GM21737 (cell line): ENCODE results near the gene AP1S1.
A peak's percentile ranks its signal among the peaks of the same experiment; 100 is the strongest.

ENCODE experiments used
- ATAC-seq: cut with Tn5 transposase; IDR thresholded peaks from one replicate; pipeline ENCODE4 v1.9.1; 2021; ENCODE audit warnings: mild to moderate bottlenecking, moderate library complexity; ENCODE audit not compliant: unreplicated experiment

Gene AP1S1

GRCh38 chr7:101156277-101156676 lies 2.0 kb downstream of the AP1S1 start:
- no peak for ATAC-seq

DNA sequence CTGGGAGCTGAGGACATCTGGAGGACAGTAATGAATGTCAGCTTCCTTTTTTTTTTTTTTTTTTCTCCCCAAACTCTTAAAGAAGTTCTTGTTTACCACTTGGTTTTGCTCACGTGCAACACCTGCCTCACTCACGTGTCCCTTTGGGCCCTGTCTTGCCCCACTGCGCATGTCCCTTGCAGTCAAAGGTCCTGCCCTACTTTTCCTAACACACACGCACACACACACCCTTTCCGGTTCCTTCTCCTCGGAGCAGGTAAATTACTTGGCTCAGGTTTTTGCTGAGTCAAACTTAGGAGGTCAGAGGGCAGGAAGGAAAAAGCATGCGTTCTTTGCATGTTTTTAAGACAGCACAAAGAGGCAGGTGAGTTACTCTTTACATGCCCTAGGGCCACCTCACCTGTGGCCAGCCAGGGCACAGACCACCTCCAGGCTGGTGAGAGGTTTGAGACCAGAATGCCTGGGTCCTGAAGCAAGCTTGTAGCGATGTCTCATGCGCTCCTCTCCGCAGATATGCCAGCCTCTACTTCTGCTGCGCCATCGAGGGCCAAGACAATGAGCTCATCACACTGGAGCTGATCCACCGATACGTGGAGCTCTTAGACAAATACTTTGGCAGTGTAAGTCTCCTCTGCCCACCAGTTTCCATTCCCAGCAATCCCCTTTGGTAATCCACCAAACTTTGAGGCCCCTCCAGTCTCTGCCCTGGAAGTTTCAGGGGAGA lies 2.8 kb downstream of the AP1S1 start:
- ATAC-seq, result no peak

- ATAC-seq, result no peak
These were observed 5.7 kb downstream of the AP1S1 start for GRCh38 chr7:101159696-101160674.

GRCh38 chr7:101160910-101161309 lies 6.6 kb downstream of the AP1S1 start:
- no peak for ATAC-seq

DNA sequence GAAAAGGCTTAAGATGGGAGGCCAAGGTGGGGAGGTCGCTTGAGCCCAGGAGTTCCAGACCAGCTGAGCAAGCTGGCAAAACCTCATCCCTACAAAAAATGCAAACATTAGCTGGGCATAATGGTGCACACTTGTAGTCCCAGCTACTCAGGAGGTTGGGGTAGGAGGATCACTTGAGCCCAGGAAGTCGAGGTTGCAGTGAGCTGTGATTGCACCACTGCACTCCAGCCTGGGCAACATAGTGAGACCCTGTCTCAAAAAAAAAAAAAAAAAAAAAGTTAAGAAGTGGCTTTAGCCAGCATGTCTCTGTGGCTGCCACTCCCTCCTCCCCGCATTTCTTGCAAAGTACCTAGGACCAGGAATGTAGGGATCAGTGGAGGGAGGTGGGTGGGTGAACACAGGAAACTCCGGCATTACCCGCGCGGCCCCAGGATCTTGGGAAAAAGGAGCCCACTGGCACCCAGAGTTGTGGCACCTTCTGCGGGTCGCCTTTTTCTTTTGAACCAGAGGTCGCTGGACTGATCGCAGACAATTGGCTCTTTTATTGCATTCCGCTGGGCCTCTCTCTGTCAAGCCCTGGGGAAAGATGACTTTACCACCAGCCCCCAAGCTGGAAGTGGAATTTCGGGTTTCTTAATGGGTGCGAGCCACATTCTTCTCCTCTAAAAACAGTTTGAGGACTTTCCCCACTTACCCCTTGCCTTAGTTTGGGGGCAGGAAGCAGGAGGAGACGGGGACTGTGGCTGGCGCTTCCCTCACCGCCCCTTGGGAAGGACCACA lies 7.6 kb downstream of the AP1S1 start:
- no peak for ATAC-seq

GRCh38 chr7:101162551-101163278 lies 8.4 kb downstream of the AP1S1 start:
- no peak for ATAC-seq

- no peak for ATAC-seq
These were observed 9.2 kb downstream of the AP1S1 start for GRCh38 chr7:101163279-101164070.

- ATAC-seq, result no peak
These were observed 10.0 kb downstream of the AP1S1 start for GRCh38 chr7:101164071-101164840.

DNA sequence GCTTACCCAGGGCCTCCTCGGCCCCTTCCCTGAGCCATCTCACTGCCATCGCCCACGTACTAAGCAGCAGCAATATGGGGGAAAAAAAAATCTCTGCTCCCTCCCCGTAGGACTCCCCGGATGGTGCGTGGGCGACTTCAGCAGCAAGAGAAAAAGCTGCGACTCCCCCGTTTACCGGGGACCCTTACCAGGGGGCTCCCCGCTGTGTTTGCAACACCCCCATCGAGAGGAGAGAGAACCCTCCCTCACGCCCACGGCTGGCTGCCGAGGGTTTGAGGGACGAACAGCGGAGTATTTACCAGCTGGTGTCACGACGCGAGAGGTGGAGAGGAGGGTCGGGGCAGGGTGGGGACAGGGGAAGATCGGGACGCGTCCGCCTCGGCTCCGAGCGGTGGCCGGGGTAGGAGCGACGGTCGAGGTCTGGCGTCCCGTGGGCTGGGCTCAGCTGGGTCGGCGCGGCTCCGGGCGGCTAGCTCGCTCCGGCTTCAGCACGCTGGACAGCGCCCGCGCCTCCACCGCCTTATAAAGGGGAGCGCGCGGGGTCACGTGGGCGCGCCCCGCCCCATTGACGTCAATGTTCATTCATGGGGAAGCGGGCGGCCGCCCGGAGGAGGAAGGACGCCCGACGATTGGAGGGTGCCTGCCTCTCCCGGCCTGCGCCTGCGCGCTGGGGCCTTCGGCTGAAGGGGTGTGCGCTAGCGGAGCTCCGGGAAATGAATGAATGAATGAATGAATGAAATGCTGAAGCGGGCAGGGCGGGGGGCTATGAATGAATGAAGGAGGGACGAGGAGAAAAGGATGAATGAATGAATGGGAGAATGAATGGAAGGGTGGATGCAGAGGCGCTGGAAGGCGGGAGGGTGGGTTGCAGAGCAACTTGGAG lies 11.0 kb downstream of the AP1S1 start, which contains the start of gene VGF:
VGF (minus strand) TSS at position 495 of the 883 bp plus-strand sequence. CDS start 726 bp downstream, outside the sequence.
- ATAC-seq, result peak; percentile 76

DNA sequence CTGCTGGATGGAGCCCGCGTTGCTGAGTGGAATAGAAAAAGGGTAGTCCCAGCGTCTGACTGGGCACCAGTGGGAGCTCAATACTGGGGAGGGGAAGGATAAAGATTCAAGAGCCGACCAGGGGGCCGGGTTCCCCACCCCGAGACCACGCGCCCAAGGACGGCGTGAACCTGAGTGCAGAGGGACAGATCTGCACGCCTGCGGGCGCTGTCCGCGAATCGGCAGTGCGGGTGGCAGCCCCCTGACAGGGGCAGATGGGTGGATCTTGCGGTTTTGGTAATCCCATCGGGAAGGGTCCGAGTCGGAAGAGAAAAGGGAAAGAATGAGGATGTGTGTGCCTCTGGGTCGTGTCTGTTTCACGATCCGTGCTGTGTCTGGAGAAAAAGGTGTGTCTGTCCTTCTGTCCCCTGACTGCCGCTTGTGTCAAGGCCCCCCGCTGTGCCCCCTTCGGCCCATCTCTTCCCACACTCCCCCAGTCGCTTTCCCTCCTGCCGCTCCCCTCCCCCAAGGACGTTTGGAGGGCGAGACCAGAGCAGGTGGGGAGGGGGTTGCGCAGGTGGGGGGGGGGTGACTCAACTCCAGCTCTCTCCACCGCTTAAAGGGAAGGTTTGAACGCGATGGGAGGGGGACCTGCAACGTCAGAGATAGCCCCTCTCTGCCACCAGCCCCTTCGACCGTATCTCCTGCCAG lies 11.8 kb downstream of the AP1S1 start:
- no peak for ATAC-seq

- ATAC-seq, result no peak
These were observed 12.3 kb downstream of the AP1S1 start for GRCh38 chr7:101166648-101166908.

GRCh38 chr7:101166909-101167644 lies 12.8 kb downstream of the AP1S1 start:
- ATAC-seq, result no peak

DNA sequence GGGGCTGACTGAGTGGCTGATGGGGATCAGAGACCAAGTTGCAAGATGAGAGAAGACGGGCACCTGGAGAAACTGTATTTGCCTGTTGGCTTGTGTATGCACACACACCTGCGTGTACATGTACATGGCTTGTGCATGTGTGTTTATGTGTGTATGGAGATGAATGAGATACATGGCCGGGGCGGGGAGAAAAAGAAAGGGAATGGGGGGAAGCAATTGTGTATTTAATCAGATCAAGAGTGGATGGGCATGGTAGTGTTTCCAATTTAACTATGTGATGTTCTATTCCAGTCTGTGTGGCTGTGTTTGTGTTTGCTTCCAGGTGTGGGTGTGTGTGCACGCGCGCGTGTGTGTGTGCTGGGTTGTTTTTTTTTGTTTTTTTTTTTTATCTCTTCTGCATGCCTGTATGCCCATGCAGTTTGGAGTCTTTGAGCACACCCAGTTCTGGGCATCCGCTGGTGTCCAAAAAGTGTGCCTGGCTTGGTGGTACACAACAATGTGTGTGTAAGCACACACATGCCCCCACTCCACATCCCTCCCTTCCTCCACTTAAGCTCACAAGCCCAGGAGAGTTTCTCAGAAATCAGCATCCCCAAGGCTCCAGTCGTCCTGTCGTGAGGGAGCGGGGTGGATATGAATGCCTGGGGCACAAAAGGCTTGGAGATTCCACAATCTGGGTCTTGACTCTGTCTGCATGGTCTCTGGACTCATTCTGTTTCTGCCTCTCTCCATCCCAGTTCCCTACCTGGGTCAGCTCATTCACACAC lies 13.6 kb downstream of the AP1S1 start:
- ATAC-seq, result no peak

- no peak for ATAC-seq
These were observed 14.3 kb downstream of the AP1S1 start for GRCh38 chr7:101168412-101169049.

- ATAC-seq, result no peak
These were observed 15.0 kb downstream of the AP1S1 start for GRCh38 chr7:101169110-101169837.
